Cardiac muscle cell (in vitro differentiated cells and primary cell): ENCODE results near the gene FASTK. TPM values are rescaled to one million over a fixed set of nuclear protein-coding genes. Genes with fewer than 3 reads are reported as not detected.

Source experiments
- DNase-seq, 2 donors: peaks; one replicate each; pipeline versions ENCODE4 v3.0.0 to v3.0.0-alpha.2; 2010 to 2017; ENCODE audit warnings: low read depth in 1 of 2, low spot score in 1 of 2
- H3K27ac ChIP-seq: fragments of 200-600 bp; sonication (generic); 2 replicates; pipeline ENCODE4 v1.5.1; 2016
- H3K27me3 ChIP-seq: fragments of 200-600 bp; sonication (generic); 2 replicates; pipeline ENCODE4 v1.6.0; 2016; ENCODE audit warnings: control low read depth
- H3K36me3 ChIP-seq: fragments of 200-600 bp; sonication (generic); 2 replicates; pipeline ENCODE4 v1.5.1; 2016; ENCODE audit warnings: control low read depth
- H3K4me1 ChIP-seq: fragments of 200-600 bp; sonication (generic); 2 replicates; pipeline ENCODE4 v1.8.1; 2017; ENCODE audit warnings: low read depth, mild to moderate bottlenecking, mixed run types
- H3K4me3 ChIP-seq: fragments of 200-600 bp; sonication (generic); 2 replicates; pipeline ENCODE4 v1.5.1; 2016; ENCODE audit warnings: mild to moderate bottlenecking
- H3K9me3 ChIP-seq: fragments of 200-600 bp; sonication (generic); 2 replicates; pipeline ENCODE4 v1.5.1; 2017; ENCODE audit warnings: low read depth, mild to moderate bottlenecking, control low read depth
- polyA plus RNA-seq: library from polyadenylated mRNA; unstranded; fragments of >200 nt; fragmentation: Nextera tagmentation; extraction: Ambion mirVana; gene quantifications from 2 replicates; pipeline ENCODE4 v1.2.1, GENCODE V29; 2016
- total RNA-seq: library from RNA; depleted of rRNA; stranded (reverse); fragments of >200 nt; gene quantifications from 2 replicates; pipeline ENCODE4 v1.2.3, GENCODE V29; 2016
- TF ChIP-seq, protein P1 (sequence below): IDR thresholded peaks from 2 replicates; pipeline ENCODE4 v1.5.1; 2012; ENCODE audit warnings: low read depth, mild to moderate bottlenecking, low read length

FASTK gene
- total and polyA plus RNA-seq, 2 experiments from 2014 or later: 165 to 227 TPM

DNA sequence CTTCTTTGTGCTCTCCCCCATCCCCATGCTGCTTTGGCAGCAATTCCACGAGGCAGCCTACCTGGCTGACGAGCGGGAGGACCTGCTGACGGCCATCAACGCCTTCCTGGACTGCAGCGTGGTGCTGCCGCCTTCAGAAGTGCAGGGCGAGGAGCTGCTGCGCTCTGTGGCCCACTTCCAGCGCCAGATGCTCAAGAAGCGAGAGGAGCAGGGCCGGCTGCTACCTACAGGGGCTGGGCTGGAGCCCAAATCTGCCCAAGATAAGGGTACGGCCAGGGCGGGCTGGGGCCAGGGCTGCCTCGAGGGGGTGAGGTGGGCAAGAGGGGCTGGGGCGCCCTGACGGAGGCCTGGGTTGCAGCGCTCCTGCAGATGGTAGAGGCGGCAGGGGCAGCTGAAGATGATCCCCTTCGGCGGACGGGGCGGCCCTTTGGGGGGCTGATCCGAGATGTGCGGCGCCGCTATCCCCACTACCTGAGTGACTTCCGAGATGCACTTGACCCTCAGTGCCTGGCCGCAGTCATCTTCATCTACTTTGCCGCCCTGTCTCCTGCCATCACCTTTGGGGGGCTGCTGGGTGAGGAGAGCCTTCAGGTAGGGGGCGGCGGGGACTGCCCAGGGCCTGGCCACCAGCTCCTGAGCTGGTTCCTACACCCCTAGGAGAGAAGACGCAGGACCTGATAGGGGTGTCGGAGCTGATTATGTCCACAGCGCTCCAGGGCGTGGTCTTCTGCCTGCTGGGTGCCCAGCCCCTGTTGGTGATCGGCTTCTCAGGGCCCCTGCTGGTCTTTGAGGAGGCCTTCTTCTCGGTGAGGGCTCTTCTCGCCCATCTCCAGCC lies 9.4 kb downstream of the FASTK start:
- DNase-seq: no peak
- Histone ChIP-seq H3K4me1 (no peaks in the 10 kb centered on the region), H3K27me3 (no peaks in the 10 kb centered on the region), H3K36me3 (peaks cover 64% of the 10 kb centered on the region), H3K27ac (no peak overlapping the region), H3K9me3 (no peaks in the 10 kb centered on the region), H3K4me3 (no peak overlapping the region)
- TF ChIP-seq, protein P1, sequence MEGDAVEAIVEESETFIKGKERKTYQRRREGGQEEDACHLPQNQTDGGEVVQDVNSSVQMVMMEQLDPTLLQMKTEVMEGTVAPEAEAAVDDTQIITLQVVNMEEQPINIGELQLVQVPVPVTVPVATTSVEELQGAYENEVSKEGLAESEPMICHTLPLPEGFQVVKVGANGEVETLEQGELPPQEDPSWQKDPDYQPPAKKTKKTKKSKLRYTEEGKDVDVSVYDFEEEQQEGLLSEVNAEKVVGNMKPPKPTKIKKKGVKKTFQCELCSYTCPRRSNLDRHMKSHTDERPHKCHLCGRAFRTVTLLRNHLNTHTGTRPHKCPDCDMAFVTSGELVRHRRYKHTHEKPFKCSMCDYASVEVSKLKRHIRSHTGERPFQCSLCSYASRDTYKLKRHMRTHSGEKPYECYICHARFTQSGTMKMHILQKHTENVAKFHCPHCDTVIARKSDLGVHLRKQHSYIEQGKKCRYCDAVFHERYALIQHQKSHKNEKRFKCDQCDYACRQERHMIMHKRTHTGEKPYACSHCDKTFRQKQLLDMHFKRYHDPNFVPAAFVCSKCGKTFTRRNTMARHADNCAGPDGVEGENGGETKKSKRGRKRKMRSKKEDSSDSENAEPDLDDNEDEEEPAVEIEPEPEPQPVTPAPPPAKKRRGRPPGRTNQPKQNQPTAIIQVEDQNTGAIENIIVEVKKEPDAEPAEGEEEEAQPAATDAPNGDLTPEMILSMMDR: no peak

DNA sequence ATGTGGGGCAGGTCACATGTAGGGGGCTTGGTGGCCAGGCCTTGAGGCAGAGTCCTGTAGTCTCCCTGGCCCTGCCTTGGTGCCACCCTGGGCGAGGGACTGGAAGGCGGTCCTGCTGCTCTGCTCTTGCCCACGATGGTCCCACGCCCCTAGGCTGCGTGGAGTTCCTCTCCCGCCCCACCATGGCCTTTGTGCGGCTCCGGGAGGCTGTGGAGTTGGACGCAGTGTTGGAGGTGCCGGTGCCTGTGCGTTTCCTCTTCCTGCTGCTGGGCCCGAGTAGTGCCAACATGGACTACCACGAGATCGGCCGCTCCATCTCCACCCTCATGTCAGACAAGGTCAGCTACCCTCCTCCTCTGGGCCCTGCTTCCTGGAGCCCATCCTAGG lies 10.0 kb downstream of the FASTK start:
- Histone ChIP-seq H3K36me3 (peaks cover 65% of the 10 kb centered on the region), H3K9me3 (no peaks in the 10 kb centered on the region), H3K27me3 (no peaks in the 10 kb centered on the region), H3K4me1 (no peaks in the 10 kb centered on the region), H3K27ac (no peak overlapping the region), H3K4me3 (no peak overlapping the region)
- TF ChIP-seq, protein P1: no peak
- DNase-seq: no peak

DNA sequence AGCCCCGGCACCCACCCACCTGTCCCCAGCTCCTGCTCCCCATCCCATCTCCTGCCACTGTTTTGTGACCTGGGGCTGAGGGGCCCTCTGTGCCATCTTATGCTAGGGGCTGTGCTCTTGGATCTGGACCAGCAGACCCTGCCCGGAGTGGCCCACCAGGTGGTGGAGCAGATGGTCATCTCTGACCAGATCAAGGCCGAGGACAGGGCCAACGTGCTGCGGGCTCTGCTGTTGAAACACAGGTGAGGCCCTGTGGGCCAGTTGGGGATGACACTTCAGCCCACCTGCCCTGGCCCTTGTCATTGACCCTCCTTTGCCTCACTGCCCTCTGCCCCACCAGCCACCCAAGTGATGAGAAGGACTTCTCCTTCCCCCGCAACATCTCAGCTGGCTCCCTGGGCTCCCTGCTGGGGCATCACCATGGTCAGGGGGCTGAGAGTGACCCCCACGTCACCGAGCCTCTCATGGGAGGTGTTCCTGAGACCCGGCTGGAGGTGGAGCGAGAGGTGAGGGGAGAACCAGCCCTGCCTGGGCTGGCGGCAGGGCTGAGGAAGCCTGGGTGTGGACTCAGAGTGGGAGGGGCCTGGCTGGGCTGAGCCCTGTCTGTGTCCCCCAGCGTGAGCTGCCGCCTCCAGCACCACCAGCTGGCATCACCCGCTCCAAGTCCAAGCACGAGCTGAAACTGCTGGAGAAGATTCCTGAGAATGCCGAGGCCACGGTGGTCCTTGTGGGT lies 10.6 kb downstream of the FASTK start:
- TF ChIP-seq, protein P1: no peak
- no peak for DNase-seq
- Histone ChIP-seq H3K4me3 (no peak overlapping the region), H3K4me1 (no peaks in the 10 kb centered on the region), H3K27me3 (no peaks in the 10 kb centered on the region), H3K36me3 (peaks cover 66% of the 10 kb centered on the region), H3K27ac (no peak overlapping the region), H3K9me3 (no peaks in the 10 kb centered on the region)

DNA sequence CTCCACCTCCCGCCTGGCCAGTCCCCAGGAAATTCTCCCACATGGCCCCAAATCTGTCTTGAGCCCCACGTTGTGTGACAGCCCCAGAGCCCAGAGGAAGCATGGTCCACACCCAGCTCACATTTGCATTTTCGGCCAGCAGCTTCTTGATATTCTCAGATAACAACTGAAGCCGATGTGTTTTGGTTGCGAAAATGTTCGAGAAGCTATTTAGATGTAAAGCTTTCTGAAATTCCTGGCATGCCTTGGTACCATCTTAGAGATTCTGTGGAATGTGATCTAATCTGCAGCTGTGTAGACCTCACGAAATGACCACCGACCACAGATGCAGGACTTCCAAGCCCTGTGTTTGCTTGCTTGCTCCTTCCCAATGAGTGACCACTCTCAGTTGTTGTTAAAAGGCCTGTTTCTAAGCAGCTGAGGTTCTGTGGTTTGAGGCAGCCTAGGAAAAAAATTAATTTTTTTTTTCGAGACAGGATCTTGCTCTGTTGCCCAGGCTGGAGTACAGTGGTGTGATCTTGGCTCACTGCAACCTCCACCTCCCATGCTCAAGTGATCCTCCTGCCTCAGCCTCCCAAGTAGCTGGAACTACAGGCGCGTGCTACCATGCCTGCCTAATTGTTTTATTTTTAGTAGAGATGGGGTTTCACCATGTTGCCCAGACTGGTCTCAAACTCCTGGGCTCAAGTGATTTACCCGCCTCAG lies 12.4 kb downstream of the FASTK start:
- Histone ChIP-seq H3K27me3 (no peaks in the 10 kb centered on the region), H3K4me3 (no peak overlapping the region), H3K36me3 (peaks cover 58% of the 10 kb centered on the region), H3K4me1 (no peaks in the 10 kb centered on the region), H3K9me3 (no peaks in the 10 kb centered on the region), H3K27ac (no peak overlapping the region)
- peak in 1 of 2 donors; percentile 63 for DNase-seq
- TF ChIP-seq, protein P1: no peak

DNA sequence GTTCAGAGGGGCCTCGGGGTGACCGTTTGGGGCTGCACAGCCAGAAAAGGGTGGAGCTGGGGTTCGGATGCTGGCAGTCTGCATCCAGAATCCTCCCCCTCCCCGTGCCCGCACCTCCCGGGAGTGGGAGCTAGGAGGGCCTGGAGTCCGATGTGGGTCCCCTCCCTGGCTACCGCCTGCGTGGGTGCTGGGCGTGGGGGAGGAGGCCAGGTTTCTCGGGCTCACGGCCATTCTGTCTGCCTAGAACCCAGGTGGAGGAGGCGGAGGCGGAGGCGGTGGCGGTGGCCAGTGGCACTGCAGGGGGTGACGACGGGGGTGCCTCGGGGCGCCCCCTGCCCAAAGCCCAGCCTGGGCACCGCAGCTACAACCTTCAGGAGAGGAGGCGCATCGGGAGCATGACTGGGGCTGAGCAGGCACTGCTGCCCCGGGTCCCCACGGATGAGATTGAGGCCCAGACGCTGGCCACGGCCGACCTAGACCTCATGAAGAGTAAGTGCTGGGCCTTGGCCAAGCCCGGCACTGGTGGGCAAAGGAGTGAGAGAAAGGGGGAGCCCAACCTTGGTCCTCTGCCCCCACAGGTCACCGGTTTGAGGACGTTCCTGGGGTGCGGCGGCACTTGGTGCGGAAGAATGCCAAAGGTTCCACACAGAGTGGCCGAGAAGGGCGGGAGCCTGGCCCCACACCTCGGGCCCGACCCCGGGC lies 14.2 kb downstream of the FASTK start:
- H3K4me3 ChIP-seq: no peak overlapping the region

More for the DNA sequence above, 14.2 kb downstream of the FASTK start:
- Histone ChIP-seq H3K4me1 (peaks cover 6% of the 10 kb centered on the region), H3K27ac (no peak overlapping the region), H3K36me3 (peaks cover 51% of the 10 kb centered on the region), H3K9me3 (no peaks in the 10 kb centered on the region), H3K27me3 (no peaks in the 10 kb centered on the region)
- TF ChIP-seq, protein P1: no peak
- no peak for DNase-seq
